D721Med (cell line): ENCODE data around the gene CCDC15.

Source experiments
- DNase-seq: peaks from one replicate; pipeline ENCODE4 v3.0.0; 2011; ENCODE audit warnings: low spot score; ENCODE audit not compliant: insufficient read length
- FAIRE-seq: peaks from 2 replicates; lab custom pipeline; 2011; peaks lifted over from hg19 to GRCh38; lab: Jason Lieb, UNC
- CTCF ChIP-seq: IDR thresholded peaks from 2 replicates; pipeline ENCODE4 v1.5.1; 2012; ENCODE audit warnings: mild to moderate bottlenecking, control low read depth; ENCODE audit not compliant: insufficient read depth; ENCODE audit errors: missing control alignments

The CCDC15 gene

GRCh38 chr11:125073616-125074483 lies 119.8 kb downstream of the CCDC15 start:
- TF ChIP-seq CTCF = no peak
- FAIRE-seq (no peak), DNase-seq (no peak)

- DNase-seq (no peak), FAIRE-seq (no peak)
- TF ChIP-seq CTCF = no peak
These were observed 120.7 kb downstream of the CCDC15 start for GRCh38 chr11:125074511-125075241.

GRCh38 chr11:125075242-125075625 lies 121.2 kb downstream of the CCDC15 start:
- TF ChIP-seq CTCF = no peak
- DNase-seq (no peak), FAIRE-seq (no peak)

- TF ChIP-seq CTCF = no peak
- no peak for DNase-seq
- no peak for FAIRE-seq
These were observed 121.9 kb downstream of the CCDC15 start for GRCh38 chr11:125075900-125076317.

GRCh38 chr11:125076378-125076945 lies 122.5 kb downstream of the CCDC15 start:
- DNase-seq (no peak), FAIRE-seq (no peak)
- TF ChIP-seq CTCF = no peak

GRCh38 chr11:125078016-125078415 lies 124.0 kb downstream of the CCDC15 start:
- DNase-seq (no peak), FAIRE-seq (no peak)
- no peak for TF ChIP-seq CTCF
